ENCODE measurements around the gene CAPS2.

The CAPS2 gene

GRCh38 chr12:75259143-75259542, 71.0 kb downstream of the CAPS2 start:
- no peak for DNase-seq (ENCODE audit: low read depth)
- H3K4me3 ChIP-seq (replicated peaks; ENCODE audit: low read depth, low read length): no peak overlapping the region
- no peak for TF ChIP-seq CTCF (IDR thresholded peaks at IDR 0.05; ENCODE audit: low read length, missing control alignments)

DNA sequence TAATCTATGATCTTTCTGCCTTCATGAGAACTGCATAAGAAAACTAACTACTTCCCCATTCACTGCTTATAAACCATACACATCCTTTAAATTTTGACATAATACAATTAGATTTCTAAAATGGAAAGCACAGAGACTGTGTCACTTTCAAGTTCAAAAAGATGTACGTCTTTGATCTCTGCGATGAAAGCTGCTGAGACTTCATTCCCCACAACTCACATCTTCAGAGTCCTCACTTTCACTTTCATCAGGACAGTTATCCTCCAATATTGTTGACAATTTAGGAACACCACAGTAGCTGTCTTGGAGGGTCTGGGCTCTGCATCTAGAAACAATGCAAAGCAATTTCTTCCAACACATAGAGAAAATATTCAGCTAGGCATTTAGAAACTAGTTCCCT, 72.6 kb downstream of the CAPS2 start:
- no peak for DNase-seq (ENCODE audit: low read depth)
- no peak for TF ChIP-seq CTCF (IDR thresholded peaks at IDR 0.05; ENCODE audit: low read length, missing control alignments)
- H3K4me3 ChIP-seq (replicated peaks; ENCODE audit: low read depth, low read length): no peak overlapping the region

GRCh38 chr12:75245108-75245507, 85.0 kb downstream of the CAPS2 start:
- DNase-seq (ENCODE audit: low read depth): no peak
- H3K4me3 ChIP-seq (replicated peaks; ENCODE audit: low read depth, low read length): no peak overlapping the region
- no peak for TF ChIP-seq CTCF (IDR thresholded peaks at IDR 0.05; ENCODE audit: low read length, missing control alignments)

- TF ChIP-seq CTCF (IDR thresholded peaks at IDR 0.05; ENCODE audit: low read length, missing control alignments): no peak
- no peak overlapping the region for H3K4me3 ChIP-seq (replicated peaks; ENCODE audit: low read depth, low read length)
- DNase-seq (ENCODE audit: low read depth): no peak
These were observed 90.1 kb downstream of the CAPS2 start for GRCh38 chr12:75239987-75240386.

DNA sequence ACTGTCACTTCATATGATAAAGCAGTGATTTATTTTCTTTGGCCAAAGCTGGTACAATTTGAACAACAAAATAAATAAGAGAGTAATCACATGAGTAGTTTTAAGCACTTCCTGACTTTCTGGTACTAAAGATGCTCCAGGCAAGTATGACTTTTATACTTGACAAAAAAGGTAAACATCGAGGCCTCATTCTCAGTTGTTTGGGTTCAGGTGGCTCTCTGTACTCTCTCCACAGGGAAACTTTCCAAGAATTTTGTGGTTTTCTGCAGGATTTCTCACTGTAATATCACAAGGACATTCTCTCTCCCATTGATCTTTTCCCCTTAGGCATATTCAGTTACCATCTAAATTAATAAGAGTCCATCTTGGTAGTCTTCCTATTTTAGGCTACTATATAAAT, 93.9 kb downstream of the CAPS2 start:
- no peak for TF ChIP-seq CTCF (IDR thresholded peaks at IDR 0.05; ENCODE audit: low read length, missing control alignments)

DNA sequence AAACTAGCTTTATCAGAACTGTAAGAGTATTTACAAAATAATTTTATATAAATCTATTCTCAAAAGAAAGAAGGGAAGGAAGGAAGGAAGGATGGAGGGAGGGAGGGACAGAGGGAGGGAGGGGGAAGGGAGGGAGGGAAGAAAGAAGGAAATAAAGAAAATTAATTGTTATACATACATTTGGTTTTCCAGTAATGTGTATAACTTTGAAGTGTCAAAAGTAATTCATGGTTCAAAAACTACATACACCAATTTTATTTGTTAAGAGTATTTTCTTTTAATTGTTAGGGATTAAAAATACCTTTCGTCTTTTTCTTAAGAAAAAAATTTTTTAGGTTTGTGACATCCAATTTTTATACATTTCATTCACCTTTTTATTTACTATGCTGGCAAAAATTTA, 103.0 kb downstream of the CAPS2 start:
- H3K4me3 ChIP-seq (replicated peaks; ENCODE audit: low read depth, low read length): no peak overlapping the region
- no peak for DNase-seq (ENCODE audit: low read depth)
- TF ChIP-seq CTCF (IDR thresholded peaks at IDR 0.05; ENCODE audit: low read length, missing control alignments): no peak

More for the DNA sequence above, 93.9 kb downstream of the CAPS2 start:
- no peak for DNase-seq (ENCODE audit: low read depth)
- no peak overlapping the region for H3K4me3 ChIP-seq (replicated peaks; ENCODE audit: low read depth, low read length)
